ENCODE data around the gene XRCC2. TPM values are rescaled to one million over a fixed set of nuclear protein-coding genes. Genes with fewer than 3 reads are reported as not detected.

Gene XRCC2
- total RNA-seq, 1 donor from 2014 or later, result 1.2 TPM

DNA sequence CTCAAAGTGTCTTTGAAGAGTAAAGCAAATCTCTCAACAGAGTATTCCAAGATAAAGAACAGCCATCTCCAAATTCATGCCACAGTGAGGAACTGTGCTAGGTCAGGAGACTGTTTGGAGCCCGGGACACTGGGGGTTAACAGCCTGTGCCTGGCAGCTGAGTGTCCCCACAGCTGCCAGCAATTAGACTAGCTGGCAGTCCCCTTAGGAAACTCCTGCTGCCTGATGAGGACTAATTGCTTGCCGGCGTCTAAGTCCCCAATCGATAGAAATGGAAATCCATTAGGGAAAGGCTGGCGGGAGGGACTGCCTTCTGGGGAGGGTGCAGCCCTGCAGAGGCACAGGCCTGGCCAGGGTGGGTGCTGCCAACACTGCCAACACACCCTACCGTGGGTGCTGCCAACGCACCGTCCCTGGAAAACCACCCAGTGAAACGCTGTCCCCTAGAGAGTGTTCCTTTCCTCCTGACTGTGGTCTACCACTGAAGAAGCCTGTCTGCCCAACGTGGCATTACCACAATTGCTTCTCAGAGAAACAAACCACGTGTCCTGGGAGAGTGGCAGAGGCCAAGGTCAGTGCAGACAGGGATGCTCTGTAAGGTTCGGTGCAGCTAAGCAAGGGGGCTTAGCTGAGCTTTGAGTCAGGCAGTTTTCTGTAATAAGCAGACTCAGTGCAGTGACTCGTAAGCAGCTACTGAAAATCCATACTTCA is 60.8 kb downstream of the XRCC2 start:
- DNase-seq (ENCODE audit: low read depth in 2 of 2), result no peak

DNA sequence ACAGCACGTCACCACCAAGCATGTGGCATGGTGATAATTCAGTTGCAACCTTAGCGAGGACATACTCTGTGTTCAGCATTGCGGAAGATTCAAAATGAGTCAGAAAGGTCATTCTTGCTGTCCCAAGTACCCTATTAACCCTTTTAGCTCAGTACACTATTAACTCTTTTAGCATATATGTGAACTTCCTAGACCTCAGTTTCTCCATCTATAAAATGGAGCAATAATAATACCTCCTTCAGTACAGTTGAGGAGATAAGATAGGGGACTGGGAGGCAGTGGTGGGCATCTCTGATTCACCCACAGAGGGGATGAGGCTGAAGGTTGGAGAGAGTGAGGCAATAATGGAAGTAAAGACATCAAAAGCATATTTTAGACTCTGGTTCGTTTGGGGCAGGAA is 67.3 kb downstream of the XRCC2 start:
- DNase-seq (ENCODE audit: low read depth in 2 of 2), result no peak

- no peak for DNase-seq (ENCODE audit: low read depth in 2 of 2)
Observed at GRCh38 chr7:152608208-152608607, 67.7 kb downstream of the XRCC2 start.

DNA sequence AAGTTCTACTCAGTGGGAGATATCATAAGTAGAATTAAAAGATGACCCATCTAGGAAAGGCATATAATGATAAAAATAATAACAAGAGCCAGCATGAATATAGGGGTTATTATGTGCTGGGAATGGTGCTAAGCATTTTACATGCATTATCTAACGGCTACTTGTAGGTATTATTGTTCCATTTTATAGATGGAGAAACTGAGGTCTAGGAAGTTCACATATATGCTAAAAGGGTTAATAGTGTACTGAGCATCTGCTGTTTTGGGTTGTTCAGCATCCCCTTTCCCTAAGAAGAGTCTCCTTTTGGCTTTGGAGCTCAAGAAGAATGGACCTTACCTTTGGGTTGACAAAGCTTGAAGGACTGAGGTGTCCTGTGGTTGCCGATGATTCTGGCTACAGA is 68.9 kb downstream of the XRCC2 start:
- no peak for DNase-seq (ENCODE audit: low read depth in 2 of 2)

DNA sequence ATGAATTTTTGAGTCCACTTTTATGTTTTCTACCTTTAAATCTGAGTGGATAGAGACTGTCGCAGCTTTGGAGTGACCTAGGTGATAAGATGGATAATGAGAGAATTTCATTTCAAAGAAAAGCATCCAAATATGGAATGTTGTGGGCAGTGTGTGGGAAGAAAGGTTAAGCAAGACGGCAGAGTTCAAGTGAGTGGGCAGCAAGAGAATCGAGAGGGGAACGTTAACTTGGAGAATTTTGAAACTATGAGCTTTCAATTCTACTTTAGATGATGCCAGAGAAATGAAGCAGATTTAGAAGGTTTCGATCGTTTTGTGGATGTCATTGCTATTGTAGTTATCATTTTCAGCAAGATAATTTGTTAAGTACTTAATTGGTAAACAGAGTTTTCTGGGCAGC is 73.0 kb downstream of the XRCC2 start:
- no peak for DNase-seq (ENCODE audit: low read depth in 2 of 2)

DNA sequence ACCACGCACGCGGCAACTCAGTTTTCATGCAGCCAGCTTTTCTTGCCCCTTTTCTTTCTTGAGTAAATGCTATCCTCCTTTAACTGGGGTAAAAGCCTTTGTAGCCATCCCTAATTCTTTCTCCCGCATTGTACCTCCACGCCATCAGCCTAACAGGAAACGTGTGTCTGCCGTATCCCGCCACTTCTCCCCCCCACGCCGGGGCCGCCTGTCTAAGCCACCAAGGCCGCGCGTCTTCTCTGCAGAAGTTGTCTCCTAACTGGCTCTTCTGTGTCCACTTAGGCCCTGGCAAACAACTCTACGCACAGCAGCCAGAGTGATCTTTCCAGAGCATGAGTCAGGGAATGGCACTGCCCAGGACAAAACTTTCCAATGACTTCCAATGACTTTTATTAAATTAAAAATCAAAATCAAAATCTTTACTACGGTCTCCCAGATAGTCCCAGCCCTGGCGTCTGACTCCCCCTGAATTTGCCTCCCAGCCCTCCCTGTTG is 74.6 kb downstream of the XRCC2 start:
- DNase-seq (ENCODE audit: low read depth in 2 of 2), result no peak

DNA sequence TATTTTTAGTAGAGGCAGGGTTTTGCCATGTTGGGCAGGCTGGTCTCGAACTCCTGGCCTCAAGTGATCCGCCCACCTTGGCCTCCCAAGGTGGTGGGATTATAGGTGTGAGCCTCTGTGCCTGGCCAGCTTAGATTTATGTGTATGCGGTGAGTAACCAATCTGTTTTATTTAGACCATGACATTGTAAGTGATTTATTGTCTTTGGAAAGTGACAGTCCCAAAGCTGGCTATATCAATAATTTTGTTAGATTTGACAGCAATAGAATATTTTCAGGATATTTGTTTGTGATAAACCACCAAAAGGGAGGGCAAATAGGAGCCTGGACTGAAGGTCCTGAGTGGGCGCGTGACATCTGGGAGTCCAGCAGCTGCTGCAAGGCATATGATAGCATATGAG is 75.7 kb downstream of the XRCC2 start:
- no peak for DNase-seq (ENCODE audit: low read depth in 2 of 2)

DNA sequence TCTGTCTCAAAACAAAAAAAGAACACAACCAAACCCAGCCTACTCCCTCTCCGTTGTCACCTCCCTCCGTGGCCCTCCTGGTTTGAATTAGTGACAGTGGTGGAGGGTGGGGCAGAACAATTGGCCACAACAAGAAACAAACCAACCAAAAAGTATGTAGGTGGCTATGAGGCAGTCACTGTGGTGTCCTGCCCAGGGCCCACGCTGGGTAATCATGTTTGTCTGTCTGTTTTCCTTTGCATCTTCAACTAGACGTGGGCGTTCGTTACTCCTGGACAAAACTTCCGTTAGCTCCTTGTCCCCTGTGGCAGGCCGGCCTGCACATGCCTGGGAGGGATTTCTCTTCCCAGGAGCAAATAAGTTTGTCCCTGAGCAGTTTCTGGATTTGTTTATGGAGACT is 78.4 kb downstream of the XRCC2 start:
- DNase-seq (ENCODE audit: low read depth in 2 of 2), result no peak

DNA sequence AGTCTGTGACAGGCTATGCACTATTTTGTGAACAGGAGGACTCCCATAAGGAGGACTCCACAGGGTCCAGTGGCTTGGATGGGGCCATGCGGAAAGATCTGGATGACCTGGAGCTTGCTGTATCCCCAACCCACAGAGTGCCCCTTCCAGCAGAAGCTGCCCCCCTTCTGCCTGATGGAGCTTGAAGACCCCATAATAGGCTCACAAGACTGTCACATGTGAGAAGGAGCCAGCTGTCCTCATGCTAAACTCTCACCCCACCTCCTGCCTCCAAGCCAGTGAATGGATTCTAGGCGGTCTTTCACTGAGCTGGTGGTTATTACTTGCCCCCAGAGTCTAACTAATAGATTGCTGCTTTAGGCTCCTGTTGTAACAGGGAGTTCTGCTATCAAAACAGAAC is 79.1 kb downstream of the XRCC2 start:
- no peak for DNase-seq (ENCODE audit: low read depth in 2 of 2)

Other genes starting within 250 kb of the XRCC2 start
- 16.1 and 34.5 TPM in 2 replicates for gene KMT2C, start 240.1 kb downstream of the XRCC2 start, total RNA-seq
- gene ACTR3B, start 83.6 kb upstream of the XRCC2 start, total RNA-seq, result 4.1 and 4.4 TPM in 2 replicates